ENCODE measurements around the gene ASPHD2. TPM values are rescaled to one million over a fixed set of nuclear protein-coding genes. Genes with fewer than 3 reads are reported as not detected.

Gene ASPHD2
- polyA plus RNA-seq, 1 donor from 2014 or later: 18.7 TPM

GRCh38 chr22:26453216-26453615, 24.2 kb downstream of the ASPHD2 start:
- H3K27me3 ChIP-seq (ENCODE audit: insufficient read depth, low read depth, low read length): no peaks in the 10 kb centered on the region
- H3K9me3 ChIP-seq (ENCODE audit: low read length): no peaks in the 10 kb centered on the region
- no peaks in the 10 kb centered on the region for H3F3A ChIP-seq (ENCODE audit: insufficient read depth, low read length, poor library complexity, severe bottlenecking)
- no peak overlapping the region for H3K4me3 ChIP-seq (ENCODE audit: low read length)
- no peak overlapping the region for H3K9ac ChIP-seq (ENCODE audit: low read length)
- no peak overlapping the region for H3K4me2 ChIP-seq (ENCODE audit: low read length)
- H3K36me3 ChIP-seq (ENCODE audit: insufficient read depth, low read length): no peaks in the 10 kb centered on the region
- no peak overlapping the region for H3K27ac ChIP-seq (ENCODE audit: low read length)
- no peaks in the 10 kb centered on the region for H3K79me2 ChIP-seq (replicated peaks; ENCODE audit: insufficient read depth, low read length)
- TF ChIP-seq MXI1 (conservative IDR thresholded peaks at IDR 0.05; ENCODE audit: poor library complexity, severe bottlenecking): no peak
- no peak for TF ChIP-seq RAD21 (conservative IDR thresholded peaks at IDR 0.05)
- no peaks in the 10 kb centered on the region for H4K20me1 ChIP-seq (ENCODE audit: insufficient read depth)
- no peak overlapping the region for H2AFZ ChIP-seq (ENCODE audit: low read depth, low read length)
- no peaks in the 10 kb centered on the region for H3K9me2 ChIP-seq (ENCODE audit: insufficient read depth, low read length)

- Histone ChIP-seq H3K79me2 (replicated peaks; ENCODE audit: insufficient read depth, low read length) (no peaks in the 10 kb centered on the region), H3K27ac (ENCODE audit: low read length) (no peak overlapping the region), H2AFZ (ENCODE audit: low read depth, low read length) (no peak overlapping the region), H3K4me2 (ENCODE audit: low read length) (no peak overlapping the region), H3K4me3 (ENCODE audit: low read length) (no peak overlapping the region), H4K20me1 (ENCODE audit: insufficient read depth) (no peaks in the 10 kb centered on the region), H3F3A (ENCODE audit: insufficient read depth, low read length, poor library complexity, severe bottlenecking) (no peaks in the 10 kb centered on the region), H3K9me2 (ENCODE audit: insufficient read depth, low read length) (no peaks in the 10 kb centered on the region), H3K9me3 (ENCODE audit: low read length) (no peaks in the 10 kb centered on the region), H3K36me3 (ENCODE audit: insufficient read depth, low read length) (no peaks in the 10 kb centered on the region), H3K9ac (ENCODE audit: low read length) (no peak overlapping the region), H3K27me3 (ENCODE audit: insufficient read depth, low read depth, low read length) (no peaks in the 10 kb centered on the region)
- no peak for TF ChIP-seq REST (IDR thresholded peaks at IDR 0.05; ENCODE audit: borderline replicate concordance)
- TF ChIP-seq EP300 (conservative IDR thresholded peaks at IDR 0.05; ENCODE audit: poor library complexity, severe bottlenecking): no peak
- no peak for TF ChIP-seq SMC3 (conservative IDR thresholded peaks at IDR 0.05; ENCODE audit: poor library complexity)
- TF ChIP-seq MXI1 (conservative IDR thresholded peaks at IDR 0.05; ENCODE audit: poor library complexity, severe bottlenecking): no peak
- TF ChIP-seq CTCF (IDR thresholded peaks at IDR 0.05; ENCODE audit: poor library complexity, severe bottlenecking): no peak
- no peak for TF ChIP-seq TAF1 (IDR thresholded peaks at IDR 0.05; ENCODE audit: low read depth)
- TF ChIP-seq RAD21 (conservative IDR thresholded peaks at IDR 0.05): no peak
- TF ChIP-seq POLR2AphosphoS5 (IDR thresholded peaks at IDR 0.05): no peak
Measured at GRCh38 chr22:26453812-26454500, 24.9 kb downstream of the ASPHD2 start.

Data from neural cell (in vitro differentiated cells).